ENCODE measurements around the gene UCKL1.
"Not testable (repeated sequence)": the region's sequence is repeated elsewhere in the genome, so short reads cannot be mapped to it uniquely, and the experiment has no call there.

Gene UCKL1

GRCh38 chr20:63976980-63977738, 20.9 kb upstream of the UCKL1 start:
- no peaks in the 10 kb centered on the region for H3K27me3 Mint-ChIP-seq
- H3K4me1 Mint-ChIP-seq (ENCODE audit: low read depth) = peaks cover 51% of the 10 kb centered on the region
- peak overlapping the region; percentile 82 for H3K4me3 Mint-ChIP-seq
- H3K27ac Mint-ChIP-seq = peak overlapping the region; percentile 11
- H3K9me3 Mint-ChIP-seq = no peaks in the 10 kb centered on the region
- peaks cover 24% of the 10 kb centered on the region for H3K36me3 Mint-ChIP-seq (ENCODE audit: low read depth)

- Mint-ChIP-seq H3K4me3 (peak overlapping the region; percentile 2), H3K4me1 (ENCODE audit: low read depth) (peaks cover 46% of the 10 kb centered on the region), H3K36me3 (ENCODE audit: low read depth) (peaks cover 24% of the 10 kb centered on the region)
- not testable (repeated sequence) for H3K27ac Mint-ChIP-seq, H3K9me3 Mint-ChIP-seq, H3K27me3 Mint-ChIP-seq
These were observed 20.3 kb upstream of the UCKL1 start for GRCh38 chr20:63976511-63976910.

GRCh38 chr20:63974402-63975200, 18.4 kb upstream of the UCKL1 start:
- Mint-ChIP-seq H3K4me1 (ENCODE audit: low read depth) (peaks cover 33% of the 10 kb centered on the region), H3K4me3 (no peak overlapping the region), H3K9me3 (no peaks in the 10 kb centered on the region), H3K27ac (no peak overlapping the region), H3K27me3 (no peaks in the 10 kb centered on the region), H3K36me3 (ENCODE audit: low read depth) (peaks cover 24% of the 10 kb centered on the region)

GRCh38 chr20:63973636-63974401, 17.6 kb upstream of the UCKL1 start:
- Mint-ChIP-seq H3K27ac (peak overlapping the region; percentile 56), H3K4me3 (no peak overlapping the region), H3K9me3 (no peaks in the 10 kb centered on the region), H3K4me1 (ENCODE audit: low read depth) (peaks cover 35% of the 10 kb centered on the region), H3K27me3 (no peaks in the 10 kb centered on the region), H3K36me3 (ENCODE audit: low read depth) (peaks cover 24% of the 10 kb centered on the region)

- Mint-ChIP-seq H3K4me3 (no peak overlapping the region), H3K27ac (no peak overlapping the region)
These were observed 16.9 kb upstream of the UCKL1 start for GRCh38 chr20:63973160-63973479.

GRCh38 chr20:63972312-63973159, 16.3 kb upstream of the UCKL1 start:
- H3K27ac Mint-ChIP-seq = no peak overlapping the region
- peaks cover 32% of the 10 kb centered on the region for H3K4me1 Mint-ChIP-seq (ENCODE audit: low read depth)
- H3K4me3 Mint-ChIP-seq = no peak overlapping the region
- H3K36me3 Mint-ChIP-seq (ENCODE audit: low read depth) = peaks cover 24% of the 10 kb centered on the region
- no peaks in the 10 kb centered on the region for H3K27me3 Mint-ChIP-seq
- no peaks in the 10 kb centered on the region for H3K9me3 Mint-ChIP-seq

More at GRCh38 chr20:63973160-63973479, 16.9 kb upstream of the UCKL1 start:
- Mint-ChIP-seq H3K36me3 (ENCODE audit: low read depth) (peaks cover 24% of the 10 kb centered on the region), H3K4me1 (ENCODE audit: low read depth) (peaks cover 37% of the 10 kb centered on the region), H3K27me3 (no peaks in the 10 kb centered on the region), H3K9me3 (no peaks in the 10 kb centered on the region)

- H3K9me3 Mint-ChIP-seq, H3K27ac Mint-ChIP-seq, H3K4me3 Mint-ChIP-seq, H3K27me3 Mint-ChIP-seq: not testable (repeated sequence)
- peaks cover 26% of the 10 kb centered on the region for H3K4me1 Mint-ChIP-seq (ENCODE audit: low read depth)
- H3K36me3 Mint-ChIP-seq (ENCODE audit: low read depth) = peaks cover 25% of the 10 kb centered on the region
These were observed 15.7 kb upstream of the UCKL1 start for GRCh38 chr20:63971960-63972311.

- peaks cover 20% of the 10 kb centered on the region for H3K36me3 Mint-ChIP-seq (ENCODE audit: low read depth)
- H3K27me3 Mint-ChIP-seq = no peaks in the 10 kb centered on the region
- H3K4me3 Mint-ChIP-seq = peak overlapping the region; percentile 54
- no peaks in the 10 kb centered on the region for H3K9me3 Mint-ChIP-seq
- peaks cover 16% of the 10 kb centered on the region for H3K4me1 Mint-ChIP-seq (ENCODE audit: low read depth)
- no peak overlapping the region for H3K27ac Mint-ChIP-seq
These were observed 14.7 kb upstream of the UCKL1 start for GRCh38 chr20:63970714-63971431.

- Mint-ChIP-seq H3K36me3 (ENCODE audit: low read depth) (peaks cover 19% of the 10 kb centered on the region), H3K27ac (peak within 1 kb of the TSS; percentile 61), H3K27me3 (no peaks in the 10 kb centered on the region), H3K9me3 (no peaks in the 10 kb centered on the region), H3K4me1 (ENCODE audit: low read depth) (peaks cover 15% of the 10 kb centered on the region), H3K4me3 (peak within 1 kb of the TSS; percentile 83)
These were observed 13.9 kb upstream of the UCKL1 start, which contains the start of gene ZNF512B for GRCh38 chr20:63969838-63970713. ZNF512B (minus strand) TSS chr20:63969930; CDS start chr20:63967950, 1,980 bp downstream.

GRCh38 chr20:63968928-63969760, 12.9 kb upstream of the UCKL1 start:
- Mint-ChIP-seq H3K27me3 (no peaks in the 10 kb centered on the region), H3K9me3 (no peaks in the 10 kb centered on the region), H3K36me3 (ENCODE audit: low read depth) (peaks cover 15% of the 10 kb centered on the region), H3K4me1 (ENCODE audit: low read depth) (peaks cover 15% of the 10 kb centered on the region), H3K4me3 (peak overlapping the region; percentile 83), H3K27ac (peak overlapping the region; percentile 61)

GRCh38 chr20:63968136-63968927, 12.1 kb upstream of the UCKL1 start:
- no peaks in the 10 kb centered on the region for H3K27me3 Mint-ChIP-seq
- H3K4me3 Mint-ChIP-seq = peak overlapping the region; percentile 83
- H3K9me3 Mint-ChIP-seq = no peaks in the 10 kb centered on the region
- H3K36me3 Mint-ChIP-seq (ENCODE audit: low read depth) = peaks cover 11% of the 10 kb centered on the region
- peak overlapping the region; percentile 61 for H3K27ac Mint-ChIP-seq
- peaks cover 11% of the 10 kb centered on the region for H3K4me1 Mint-ChIP-seq (ENCODE audit: low read depth)

Measured in stimulated activated naive CD8-positive, alpha-beta T cell treated with anti-CD3 and anti-CD28 coated beads, Interleukin-15, Interleukin-2, amounts not matched to agents 100 ng/mL and 50 ng/mL, for 24 hours (primary cell).